MCF 10A (cell line): ENCODE data around the gene MAD1L1. TPM values are rescaled to one million over a fixed set of nuclear protein-coding genes. Genes with fewer than 3 reads are reported as not detected.

Experiments
- BruUV-seq: library from RNA; stranded (reverse); fragments of 400-500 nt; replicated peaks from 2 replicates; lab custom pipeline; 2021; lab: Mats Ljungman, UMichigan
- CTCF ChIA-PET: fragments of 300-600 bp; sonication (Branson Sonifier 250); formaldehyde crosslinking; extraction: SDS; loops from one replicate; lab custom pipeline; 2021; ENCODE audit warnings: antibody characterized with exemption, inconsistent platforms; lab: Yijun Ruan, JAX
- POLR2A ChIA-PET: fragments of 300-600, 350-650 bp; sonication (Branson Sonifier 250); formaldehyde crosslinking; extraction: SDS; loops from one replicate; lab custom pipeline; 2020; ENCODE audit warnings: antibody characterized with exemption, inconsistent platforms; lab: Yijun Ruan, JAX
- DNase-seq: peaks from one replicate; pipeline ENCODE4 v3.0.0-alpha.2; 2018; ENCODE audit not compliant: unreplicated experiment
- H3K27ac Mint-ChIP-seq: one replicate; pipeline ENCODE4 v1.8.0; 2022; ENCODE audit warnings: mild to moderate bottlenecking, low read depth, mixed read lengths; ENCODE audit not compliant: unreplicated experiment
- H3K27me3 Mint-ChIP-seq: one replicate; pipeline ENCODE4 v1.8.0; 2022; ENCODE audit warnings: mixed read lengths; ENCODE audit not compliant: insufficient read depth, unreplicated experiment
- H3K36me3 Mint-ChIP-seq: one replicate; pipeline ENCODE4 v1.8.0; 2022; ENCODE audit warnings: mild to moderate bottlenecking, moderate library complexity, mixed read lengths; ENCODE audit not compliant: insufficient read depth, unreplicated experiment
- H3K4me1 Mint-ChIP-seq: one replicate; pipeline ENCODE4 v1.8.0; 2022; ENCODE audit warnings: mixed read lengths; ENCODE audit not compliant: insufficient read depth, unreplicated experiment
- H3K4me3 Mint-ChIP-seq: one replicate; pipeline ENCODE4 v1.8.0; 2022; ENCODE audit warnings: mild to moderate bottlenecking, moderate library complexity, mixed read lengths; ENCODE audit not compliant: unreplicated experiment
- H3K9me3 Mint-ChIP-seq: one replicate; pipeline ENCODE4 v1.8.0; 2022; ENCODE audit warnings: mixed read lengths; ENCODE audit not compliant: unreplicated experiment
- intact Hi-C: fragments of 100-400 bp; cut with micrococcal nuclease; formaldehyde crosslinking; loops from 2 replicates; pipeline ENCODE4 v1.14.1; 2022
- total RNA-seq: library from RNA; stranded (reverse); gene quantifications from 2 replicates; pipeline ENCODE4 v1.2.3, GENCODE V29; 2022
- TF ChIP-seq, protein P1 (sequence below): fragments of 200-600 bp; IDR thresholded peaks from one replicate; pipeline ENCODE4 v1.8.0; 2022; ENCODE audit warnings: antibody characterized with exemption, mild to moderate bottlenecking; ENCODE audit not compliant: unreplicated experiment

Gene MAD1L1
- total RNA-seq, 1 experiment from 2014 or later, result 25.2 TPM

DNA sequence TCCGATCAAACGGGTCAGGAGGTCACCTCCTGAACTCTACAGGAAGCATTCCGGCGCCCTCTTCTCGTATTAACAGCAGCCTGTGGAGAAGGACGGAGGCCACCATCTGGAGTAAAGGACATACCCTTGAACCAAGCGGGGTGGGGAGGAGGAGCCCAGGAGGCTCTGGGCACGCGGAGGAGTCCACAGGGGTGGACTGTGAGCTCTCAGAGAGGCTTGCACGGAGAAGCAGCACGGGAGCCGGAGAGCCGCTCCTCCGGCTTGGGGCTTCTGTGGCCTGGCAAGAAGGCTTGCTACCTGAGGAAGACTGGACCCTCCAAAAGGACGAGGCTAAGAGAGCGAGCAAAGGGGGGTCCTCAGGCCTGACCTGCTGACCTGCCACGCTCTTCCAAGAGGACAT, 77.9 kb downstream of the MAD1L1 start:
- intact Hi-C loops, result no loop called here
- Mint-ChIP-seq H3K36me3 (no peaks in the 10 kb centered on the region), H3K9me3 (no peaks in the 10 kb centered on the region), H3K27ac (no peak overlapping the region), H3K27me3 (no peaks in the 10 kb centered on the region), H3K4me3 (no peak overlapping the region), H3K4me1 (no peaks in the 10 kb centered on the region)
- no peak for DNase-seq
- CTCF ChIA-PET, result no interaction called here
- POLR2A ChIA-PET, result no interaction called here
- BruUV-seq, result no TSS peak
- TF ChIP-seq, protein P1, sequence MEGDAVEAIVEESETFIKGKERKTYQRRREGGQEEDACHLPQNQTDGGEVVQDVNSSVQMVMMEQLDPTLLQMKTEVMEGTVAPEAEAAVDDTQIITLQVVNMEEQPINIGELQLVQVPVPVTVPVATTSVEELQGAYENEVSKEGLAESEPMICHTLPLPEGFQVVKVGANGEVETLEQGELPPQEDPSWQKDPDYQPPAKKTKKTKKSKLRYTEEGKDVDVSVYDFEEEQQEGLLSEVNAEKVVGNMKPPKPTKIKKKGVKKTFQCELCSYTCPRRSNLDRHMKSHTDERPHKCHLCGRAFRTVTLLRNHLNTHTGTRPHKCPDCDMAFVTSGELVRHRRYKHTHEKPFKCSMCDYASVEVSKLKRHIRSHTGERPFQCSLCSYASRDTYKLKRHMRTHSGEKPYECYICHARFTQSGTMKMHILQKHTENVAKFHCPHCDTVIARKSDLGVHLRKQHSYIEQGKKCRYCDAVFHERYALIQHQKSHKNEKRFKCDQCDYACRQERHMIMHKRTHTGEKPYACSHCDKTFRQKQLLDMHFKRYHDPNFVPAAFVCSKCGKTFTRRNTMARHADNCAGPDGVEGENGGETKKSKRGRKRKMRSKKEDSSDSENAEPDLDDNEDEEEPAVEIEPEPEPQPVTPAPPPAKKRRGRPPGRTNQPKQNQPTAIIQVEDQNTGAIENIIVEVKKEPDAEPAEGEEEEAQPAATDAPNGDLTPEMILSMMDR, result no peak

DNA sequence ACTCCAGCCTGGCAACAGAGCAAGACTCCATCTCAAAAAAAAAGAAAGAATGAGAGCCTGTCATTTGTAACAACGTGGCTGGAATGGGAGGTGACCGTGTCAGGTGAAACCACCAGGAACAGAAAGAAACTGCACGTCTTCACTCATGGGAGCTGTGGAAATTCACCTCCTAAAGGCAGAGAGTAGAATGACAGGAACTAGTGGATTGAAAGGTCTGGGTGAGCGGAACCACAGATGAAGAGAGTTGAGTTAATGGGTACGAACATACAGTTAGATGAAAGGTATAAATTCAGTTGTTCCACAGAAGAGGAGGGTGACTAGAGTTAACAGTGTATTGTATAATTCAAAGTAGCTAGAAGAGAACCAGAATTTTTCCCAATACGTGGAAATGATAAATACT, 78.6 kb downstream of the MAD1L1 start:
- no peaks in the 10 kb centered on the region for H3K27me3 Mint-ChIP-seq
- ChIA-PET POLR2A (no interaction called here), CTCF (interaction anchor here (0.7 kb wide), 1 partner anchor 37 kb away, joined by 3 read pairs; no protein-coding TSS in a partner anchor)
- DNase-seq, result no peak
- no peak overlapping the region for H3K27ac Mint-ChIP-seq
- H3K36me3 Mint-ChIP-seq, result no peaks in the 10 kb centered on the region
- BruUV-seq, result no TSS peak
- intact Hi-C loops, result no loop called here
- no peak overlapping the region for H3K4me3 Mint-ChIP-seq
- TF ChIP-seq, protein P1, result no peak
- no peaks in the 10 kb centered on the region for H3K9me3 Mint-ChIP-seq
- H3K4me1 Mint-ChIP-seq, result no peaks in the 10 kb centered on the region

DNA sequence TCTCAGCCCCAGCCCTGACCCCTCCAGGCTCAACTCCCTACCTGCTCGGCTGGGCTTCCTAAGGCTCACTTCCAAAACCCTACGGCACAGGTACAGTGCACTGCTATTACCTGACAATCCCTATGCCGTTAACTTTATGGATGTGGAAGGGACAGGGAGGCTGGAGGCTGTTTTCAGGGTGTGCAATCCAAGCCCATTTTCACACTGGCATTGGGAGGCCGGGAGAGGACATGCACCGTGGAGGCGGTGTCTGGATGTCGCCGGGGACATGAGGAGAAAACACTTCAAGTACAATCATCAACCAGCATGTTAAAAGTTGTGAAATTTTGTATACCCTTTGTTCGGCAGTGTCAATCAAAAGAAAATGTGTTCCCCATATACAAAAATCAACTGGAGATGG, 80.1 kb downstream of the MAD1L1 start:
- ChIA-PET POLR2A (no interaction called here), CTCF (no interaction called here)
- no peaks in the 10 kb centered on the region for H3K9me3 Mint-ChIP-seq
- no peaks in the 10 kb centered on the region for H3K36me3 Mint-ChIP-seq
- intact Hi-C loops, result no loop called here
- BruUV-seq, result no TSS peak
- no peak overlapping the region for H3K4me3 Mint-ChIP-seq
- TF ChIP-seq, protein P1, result no peak
- no peak overlapping the region for H3K27ac Mint-ChIP-seq
- H3K4me1 Mint-ChIP-seq, result no peaks in the 10 kb centered on the region
- DNase-seq, result no peak
- H3K27me3 Mint-ChIP-seq, result no peaks in the 10 kb centered on the region

DNA sequence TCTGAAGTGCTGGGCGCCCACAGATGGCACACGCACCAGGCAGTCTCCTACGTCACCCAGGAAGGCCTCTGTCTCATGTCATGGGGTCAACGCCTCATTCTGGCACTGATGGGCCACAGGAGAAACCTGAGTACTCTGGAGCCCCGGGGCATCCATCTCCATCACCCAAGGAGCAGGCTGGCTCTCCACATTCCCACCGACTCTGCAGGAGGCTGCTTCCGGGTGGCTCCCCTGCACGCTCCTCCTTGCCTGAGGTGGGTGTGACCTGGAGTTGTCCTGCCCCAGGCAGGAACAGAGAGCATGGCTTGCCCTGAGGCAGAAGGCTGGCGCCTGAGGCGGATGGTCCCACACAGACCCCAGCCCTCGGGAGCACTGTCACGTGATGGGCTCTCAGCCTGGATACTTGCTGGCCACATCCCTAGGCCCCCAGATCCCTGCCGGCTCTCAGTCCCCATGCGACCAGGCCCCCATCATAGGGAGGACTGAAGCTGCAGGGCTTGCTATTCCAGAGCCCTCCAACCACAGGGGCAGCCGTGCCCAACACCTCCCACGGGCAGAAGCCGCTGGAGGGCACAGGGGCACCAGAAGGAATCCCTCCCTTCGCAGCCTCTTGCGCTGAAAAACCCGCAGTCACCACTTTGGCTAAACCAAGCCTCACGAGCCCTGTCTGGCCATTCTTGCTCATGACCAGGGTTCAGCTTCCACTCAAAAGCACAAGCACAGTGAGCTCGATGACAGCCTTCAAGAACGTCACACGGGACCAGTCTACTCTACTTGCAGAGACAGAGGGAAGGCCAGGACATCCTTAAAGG, 80.7 kb downstream of the MAD1L1 start:
- no TSS peak for BruUV-seq
- CTCF ChIA-PET, result no interaction called here
- no peak overlapping the region for H3K27ac Mint-ChIP-seq

More for the DNA sequence above, 80.7 kb downstream of the MAD1L1 start:
- Mint-ChIP-seq H3K27me3 (no peaks in the 10 kb centered on the region), H3K36me3 (no peaks in the 10 kb centered on the region), H3K4me3 (no peak overlapping the region), H3K9me3 (no peaks in the 10 kb centered on the region), H3K4me1 (no peaks in the 10 kb centered on the region)
- TF ChIP-seq, protein P1, result no peak
- intact Hi-C loops, result no loop called here
- POLR2A ChIA-PET, result no interaction called here
- no peak for DNase-seq
